Naive thymus-derived CD4-positive, alpha-beta T cell (primary cell): ENCODE results near the gene CBS. TPM values are rescaled to one million over a fixed set of nuclear protein-coding genes. Genes with fewer than 3 reads are reported as not detected.
"Not testable (repeated sequence)": the region's sequence is repeated elsewhere in the genome, so short reads cannot be mapped to it uniquely, and the experiment has no call there.

Source experiments
- ATAC-seq: fragments of 150-1000 bp; cut with Tn5 transposase; 2 replicates; pipeline ENCODE4 v1.10.0; 2021; ENCODE audit warnings: mild to moderate bottlenecking, moderate library complexity
- CTCF ChIA-PET: fragments of 350-600 bp; sonication (Branson Sonifier 250); formaldehyde crosslinking; loops from one replicate; lab custom pipeline; 2021; ENCODE audit warnings: antibody characterized with exemption; lab: Charles Lee
- POLR2A ChIA-PET: fragments of 350-600 bp; sonication (Branson Sonifier 250); formaldehyde crosslinking; loops from one replicate; lab custom pipeline; 2021; ENCODE audit warnings: antibody characterized with exemption, inconsistent platforms; lab: Charles Lee
- DNase-seq, 9 donors: peaks; one replicate each; pipeline versions ENCODE4 v3.0.0 to v3.0.0-alpha.2; 2020 to 2022; ENCODE audit warnings: mixed read lengths in 1 of 9
- H3K27ac ChIP-seq: one replicate; pipeline ENCODE4 v1.7.0; 2013; ENCODE audit warnings: mild to moderate bottlenecking, low read depth, low read length, moderate library complexity
- H3K27me3 ChIP-seq, 2 donors: one replicate each; pipeline ENCODE4 v1.7.0; 2013; ENCODE audit warnings: low read length in 2 of 2, mild to moderate bottlenecking in 2 of 2, moderate library complexity in 2 of 2; ENCODE audit not compliant: control insufficient read depth in 2 of 2, insufficient read depth in 2 of 2
- H3K36me3 ChIP-seq, 3 experiments: 1 replicate in 2 of 3; 2 replicates in 1 of 3; pipeline ENCODE4 v1.7.0; 2013; ENCODE audit warnings: low read length in 3 of 3, mild to moderate bottlenecking in 3 of 3, moderate library complexity in 1 of 3; ENCODE audit not compliant: insufficient read depth in 3 of 3, control insufficient read depth in 2 of 3
- H3K4me1 ChIP-seq, 2 donors: one replicate each; pipeline ENCODE4 v1.7.0; 2013; ENCODE audit warnings: low read length in 2 of 2, mild to moderate bottlenecking in 2 of 2, moderate library complexity in 1 of 2; ENCODE audit not compliant: control insufficient read depth in 2 of 2, insufficient read depth in 2 of 2
- H3K4me3 ChIP-seq: 2 replicates; pipeline ENCODE4 v1.7.0; 2013; ENCODE audit warnings: mild to moderate bottlenecking, low read length
- H3K9me3 ChIP-seq, 3 experiments: 1 replicate in 2 of 3; 2 replicates in 1 of 3; pipeline ENCODE4 v1.7.0; 2013; ENCODE audit warnings: low read length in 3 of 3; ENCODE audit not compliant: control insufficient read depth in 2 of 3
- H3K27ac Mint-ChIP-seq, 9 donors: one replicate each; pipeline ENCODE4 v1.8.0; 2020 to 2022; ENCODE audit warnings: mixed read lengths in 9 of 9, mild to moderate bottlenecking in 8 of 9, moderate library complexity in 5 of 9, inconsistent platforms in 2 of 9
- H3K27me3 Mint-ChIP-seq, 5 donors: one replicate each; pipeline ENCODE4 v1.8.0; 2021 to 2022; ENCODE audit warnings: mixed read lengths in 5 of 5, mild to moderate bottlenecking in 1 of 5
- H3K36me3 Mint-ChIP-seq, 5 donors: one replicate each; pipeline ENCODE4 v1.8.0; 2020 to 2022; ENCODE audit warnings: mixed read lengths in 5 of 5, mild to moderate bottlenecking in 3 of 5, inconsistent platforms in 1 of 5
- H3K4me1 Mint-ChIP-seq, 7 donors: one replicate each; pipeline ENCODE4 v1.8.0; 2020 to 2022; ENCODE audit warnings: mixed read lengths in 7 of 7, mild to moderate bottlenecking in 3 of 7, inconsistent platforms in 1 of 7
- H3K4me3 Mint-ChIP-seq, 10 donors: one replicate each; pipeline ENCODE4 v1.8.0; 2020 to 2022; ENCODE audit warnings: mild to moderate bottlenecking in 10 of 10, mixed read lengths in 10 of 10, moderate library complexity in 6 of 10, inconsistent platforms in 2 of 10
- H3K9me3 Mint-ChIP-seq, 11 donors: one replicate each; pipeline ENCODE4 v1.8.0; 2020 to 2022; ENCODE audit warnings: mixed read lengths in 11 of 11, mild to moderate bottlenecking in 4 of 11, inconsistent platforms in 1 of 11, moderate library complexity in 1 of 11
- intact Hi-C, 2 donors: fragments of 100-400 bp; cut with micrococcal nuclease; formaldehyde crosslinking; loops; one replicate each; pipeline ENCODE4 v1.15.1; 2023
- polyA plus RNA-seq, 2 donors: library from polyadenylated mRNA; unstranded; fragments of 300-500 nt; fragmentation: Illumina TruSeq; gene quantifications; one replicate each; pipeline ENCODE4 v1.2.3, GENCODE V29; 2021
- total RNA-seq, 6 experiments: library from RNA in 5 of 6; stranded (reverse) in 5 of 6; gene quantifications; 1 replicate in 5 of 6; 2 replicates in 1 of 6; pipeline ENCODE4 v1.2.3 and lab custom pipeline; 2021 to 2026

CBS gene
- total and polyA plus RNA-seq, 7 experiments from 2014 or later = 0.40 to 21.2 (median 0.88) TPM; not detected in 4

GRCh38 chr21:43069682-43070081 is 6.0 kb downstream of the CBS start:
- H3K4me1 ChIP-seq, H3K36me3 Mint-ChIP-seq, CTCF ChIA-PET, H3K27ac ChIP-seq, intact Hi-C loops, ATAC-seq, H3K27ac Mint-ChIP-seq, H3K4me3 ChIP-seq, H3K9me3 ChIP-seq, H3K9me3 Mint-ChIP-seq, H3K27me3 Mint-ChIP-seq, H3K36me3 ChIP-seq, H3K4me3 Mint-ChIP-seq, H3K27me3 ChIP-seq, POLR2A ChIA-PET, DNase-seq, H3K4me1 Mint-ChIP-seq: not testable (repeated sequence)

- H3K4me3 ChIP-seq, H3K36me3 Mint-ChIP-seq, H3K9me3 ChIP-seq, intact Hi-C loops, H3K27ac ChIP-seq, POLR2A ChIA-PET, H3K27me3 ChIP-seq, H3K9me3 Mint-ChIP-seq, H3K27me3 Mint-ChIP-seq, ATAC-seq, H3K27ac Mint-ChIP-seq, H3K36me3 ChIP-seq, H3K4me3 Mint-ChIP-seq, H3K4me1 Mint-ChIP-seq, CTCF ChIA-PET, DNase-seq, H3K4me1 ChIP-seq: not testable (repeated sequence)
These were observed 7.6 kb downstream of the CBS start for GRCh38 chr21:43068065-43068464.

DNA sequence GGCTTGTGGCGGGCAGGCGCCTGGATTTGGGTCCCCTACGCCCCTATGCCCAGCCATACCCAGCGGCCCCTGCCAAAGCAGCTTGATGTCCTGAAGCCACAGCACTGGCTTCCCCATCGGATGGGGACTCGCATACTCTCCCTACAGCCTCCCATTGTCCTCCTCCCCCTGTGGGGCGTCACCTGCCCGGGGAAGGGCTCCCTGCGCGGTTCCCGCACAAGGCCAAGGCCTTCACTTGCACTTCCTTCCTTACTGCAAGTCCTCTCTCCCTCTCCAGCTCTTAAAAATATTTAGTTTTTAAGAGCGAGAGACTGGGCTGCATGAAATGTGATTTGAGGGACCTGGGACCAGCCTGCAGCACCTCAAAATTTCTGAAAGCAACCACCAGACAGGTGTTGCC is 8.9 kb downstream of the CBS start:
- H3K36me3 ChIP-seq, H3K27ac Mint-ChIP-seq, H3K4me1 Mint-ChIP-seq, intact Hi-C loops, H3K4me3 Mint-ChIP-seq, H3K9me3 Mint-ChIP-seq, H3K4me3 ChIP-seq, CTCF ChIA-PET, H3K27ac ChIP-seq, DNase-seq, ATAC-seq, H3K27me3 ChIP-seq, H3K36me3 Mint-ChIP-seq, H3K27me3 Mint-ChIP-seq, H3K9me3 ChIP-seq, POLR2A ChIA-PET, H3K4me1 ChIP-seq: not testable (repeated sequence)

- H3K27me3 Mint-ChIP-seq, H3K27ac ChIP-seq, H3K9me3 ChIP-seq, intact Hi-C loops, CTCF ChIA-PET, H3K9me3 Mint-ChIP-seq, H3K4me3 Mint-ChIP-seq, ATAC-seq, H3K36me3 ChIP-seq, H3K27me3 ChIP-seq, H3K4me1 Mint-ChIP-seq, POLR2A ChIA-PET, H3K27ac Mint-ChIP-seq, H3K4me3 ChIP-seq, H3K4me1 ChIP-seq, H3K36me3 Mint-ChIP-seq, DNase-seq: not testable (repeated sequence)
These were observed 9.6 kb downstream of the CBS start for GRCh38 chr21:43065991-43066390.

- H3K4me1 Mint-ChIP-seq, H3K4me1 ChIP-seq, CTCF ChIA-PET, intact Hi-C loops, ATAC-seq, H3K36me3 Mint-ChIP-seq, H3K4me3 ChIP-seq, H3K27me3 Mint-ChIP-seq, H3K27me3 ChIP-seq, H3K9me3 Mint-ChIP-seq, H3K36me3 ChIP-seq, POLR2A ChIA-PET, H3K4me3 Mint-ChIP-seq, DNase-seq, H3K27ac ChIP-seq, H3K9me3 ChIP-seq, H3K27ac Mint-ChIP-seq: not testable (repeated sequence)
These were observed 11.2 kb downstream of the CBS start for GRCh38 chr21:43064265-43064917.

- DNase-seq, H3K27me3 ChIP-seq, H3K4me3 Mint-ChIP-seq, H3K9me3 Mint-ChIP-seq, CTCF ChIA-PET, H3K4me1 Mint-ChIP-seq, H3K4me3 ChIP-seq, intact Hi-C loops, H3K36me3 Mint-ChIP-seq, H3K27me3 Mint-ChIP-seq, H3K36me3 ChIP-seq, POLR2A ChIA-PET, ATAC-seq, H3K9me3 ChIP-seq, H3K27ac Mint-ChIP-seq, H3K27ac ChIP-seq, H3K4me1 ChIP-seq: not testable (repeated sequence)
These were observed 12.5 kb downstream of the CBS start for GRCh38 chr21:43062955-43063664.

DNA sequence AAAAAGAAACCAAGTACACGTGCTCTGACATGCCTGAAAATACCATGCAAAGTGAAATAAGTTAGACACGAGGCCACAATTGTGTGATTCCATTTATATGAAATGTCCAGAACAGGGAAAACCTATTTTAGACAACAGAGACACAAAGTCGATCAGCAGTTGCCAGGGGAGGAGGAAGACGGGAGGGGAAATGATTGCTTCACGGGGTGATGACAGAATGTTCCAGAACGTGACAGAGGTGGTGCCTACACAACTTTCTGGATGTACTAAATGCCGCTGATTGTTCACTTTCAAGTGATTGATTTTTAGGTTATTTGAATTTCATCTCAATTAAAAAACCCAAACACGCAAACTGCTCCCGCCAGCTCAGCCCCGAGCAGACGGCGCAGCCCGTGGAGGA is 22.5 kb downstream of the CBS start:
- intact Hi-C loops, H3K4me1 Mint-ChIP-seq, H3K27ac Mint-ChIP-seq, H3K36me3 Mint-ChIP-seq, H3K27ac ChIP-seq, H3K36me3 ChIP-seq, DNase-seq, H3K27me3 ChIP-seq, H3K9me3 ChIP-seq, ATAC-seq, H3K9me3 Mint-ChIP-seq, CTCF ChIA-PET, H3K4me3 ChIP-seq, H3K27me3 Mint-ChIP-seq, H3K4me3 Mint-ChIP-seq, H3K4me1 ChIP-seq, POLR2A ChIA-PET: not testable (repeated sequence)
